ENCODE measurements around the gene TBCCD1. TPM values are rescaled to one million over a fixed set of nuclear protein-coding genes. Genes with fewer than 3 reads are reported as not detected.

Gene TBCCD1
- total RNA-seq (13.3 TPM), polyA plus RNA-seq (ENCODE audit: insufficient read depth, low read depth, low replicate concordance) (6.2 TPM)
- long read RNA-seq, donor 1, partial matches to known transcripts, result 0 of 1 reads
- long read RNA-seq, donor 1, other reads (novel, unspliced or antisense), result 0 of 1 reads
- long read RNA-seq, donor 2, partial matches to known transcripts, result 0 of 3 reads
- long read RNA-seq, donor 2, other reads (novel, unspliced or antisense), result 0 of 3 reads
- long read RNA-seq, donor 3, partial matches to known transcripts, result 0 of 5 reads
- long read RNA-seq, donor 3, other reads (novel, unspliced or antisense), result 0 of 5 reads
- long read RNA-seq, donor 4, partial matches to known transcripts, result 0 of 4 reads
- long read RNA-seq, donor 4, other reads (novel, unspliced or antisense), result 0 of 4 reads
- long read RNA-seq, donor 5, result 0 reads
- long read RNA-seq, donor 6, partial matches to known transcripts, result 0 of 2 reads
- long read RNA-seq, donor 6, other reads (novel, unspliced or antisense), result 0 of 2 reads
- long read RNA-seq, donor 7, transcript TBCCD1-201 (8 exons, 2,441 nt), result major isoform, 18 of 21 reads
- long read RNA-seq, donor 7, partial matches to known transcripts, result 2 of 21 reads
- long read RNA-seq, donor 7, other reads (novel, unspliced or antisense), result 1 of 21 reads
- long read RNA-seq, donor 8, partial matches to known transcripts, result 9 of 11 reads
- long read RNA-seq, donor 8, other reads (novel, unspliced or antisense), result 0 of 11 reads
- long read RNA-seq, donor 9, partial matches to known transcripts, result 10 of 12 reads
- long read RNA-seq, donor 9, other reads (novel, unspliced or antisense), result 0 of 12 reads
- long read RNA-seq, donor 10, partial matches to known transcripts, result 0 of 4 reads
- long read RNA-seq, donor 10, other reads (novel, unspliced or antisense), result 0 of 4 reads

GRCh38 chr3:186567072-186567921 lies at the start of gene TBCCD1:
Gene TBCCD1, minus strand, starts transcription at chr3:186567339. Its CDS starts 3,010 bp downstream, at chr3:186564329.
- Histone ChIP-seq H3K36me3 (ENCODE audit: control insufficient read depth in 2 of 3, insufficient read depth in 3 of 3, low read length in 3 of 3) (no peaks in the 10 kb centered on the region), H3K4me3 (ENCODE audit: low read length in 3 of 3) (peak within 1 kb of the TSS; percentile 79 to 93 (median 86)), H3K9ac (ENCODE audit: low read length in 3 of 3) (peak within 1 kb of the TSS; percentile 78 to 87 (median 84)), H3K9me3 (ENCODE audit: control insufficient read depth in 2 of 3, insufficient read depth in 1 of 3, low read length in 3 of 3) (no peaks in the 10 kb centered on the region), H3K4me1 (ENCODE audit: control insufficient read depth in 2 of 3, insufficient read depth in 2 of 3, low read depth in 1 of 3, low read length in 3 of 3) (peaks cover 0 to 17% (median 0%) of the 10 kb centered on the region in 3 donors), H3K27me3 (ENCODE audit: control insufficient read depth, insufficient read depth, low read length) (no peaks in the 10 kb centered on the region), H3K27ac (ENCODE audit: low read depth in 2 of 2, low read length in 2 of 2) (peak within 1 kb of the TSS; percentile 61 to 85)
- FAIRE-seq (no peak), DNase-seq (peak; percentile 95 to 97 (median 96))
- intact Hi-C loops (cut with DNase I), result no loop called here
- TF ChIP-seq CTCF (IDR thresholded peaks at IDR 0.05; ENCODE audit: borderline replicate concordance, extremely low read depth, insufficient read depth), result no peak

- no peak overlapping the region for H3K27ac ChIP-seq (ENCODE audit: low read depth in 2 of 2, low read length in 2 of 2)
- TF ChIP-seq CTCF (IDR thresholded peaks at IDR 0.05; ENCODE audit: borderline replicate concordance, extremely low read depth, insufficient read depth), result no peak
- H3K4me3 ChIP-seq (ENCODE audit: low read length in 3 of 3), result no peak overlapping the region
- H3K36me3 ChIP-seq (ENCODE audit: control insufficient read depth in 2 of 3, insufficient read depth in 3 of 3, low read length in 3 of 3), result no peaks in the 10 kb centered on the region
- FAIRE-seq (no peak), DNase-seq (no peak)
- no peaks in the 10 kb centered on the region for H3K9me3 ChIP-seq (ENCODE audit: control insufficient read depth in 2 of 3, insufficient read depth in 1 of 3, low read length in 3 of 3)
- intact Hi-C loops (cut with DNase I), result loop anchor here (10.0 kb wide), 1 partner anchor 641 kb away; no protein-coding TSS in a partner anchor
- no peak overlapping the region for H3K9ac ChIP-seq (ENCODE audit: low read length in 3 of 3)
- H3K27me3 ChIP-seq (ENCODE audit: control insufficient read depth, insufficient read depth, low read length), result no peaks in the 10 kb centered on the region
- peaks cover 0 to 5% (median 0%) of the 10 kb centered on the region in 3 donors for H3K4me1 ChIP-seq (ENCODE audit: control insufficient read depth in 2 of 3, insufficient read depth in 2 of 3, low read depth in 1 of 3, low read length in 3 of 3)
Measured at GRCh38 chr3:186616299-186616617, 49.1 kb upstream of the TBCCD1 start.

GRCh38 chr3:186614597-186615483 lies 47.7 kb upstream of the TBCCD1 start:
- intact Hi-C loops (cut with DNase I), result loop anchor here (10.0 kb wide), 1 partner anchor 640 kb away; no protein-coding TSS in a partner anchor
- H3K4me1 ChIP-seq (ENCODE audit: control insufficient read depth in 2 of 3, insufficient read depth in 2 of 3, low read depth in 1 of 3, low read length in 3 of 3), result peaks cover 0 to 5% (median 0%) of the 10 kb centered on the region in 3 donors
- no peak overlapping the region for H3K4me3 ChIP-seq (ENCODE audit: low read length in 3 of 3)
- no peak overlapping the region for H3K9ac ChIP-seq (ENCODE audit: low read length in 3 of 3)
- no peaks in the 10 kb centered on the region for H3K27me3 ChIP-seq (ENCODE audit: control insufficient read depth, insufficient read depth, low read length)
- no peaks in the 10 kb centered on the region for H3K9me3 ChIP-seq (ENCODE audit: control insufficient read depth in 2 of 3, insufficient read depth in 1 of 3, low read length in 3 of 3)
- H3K36me3 ChIP-seq (ENCODE audit: control insufficient read depth in 2 of 3, insufficient read depth in 3 of 3, low read length in 3 of 3), result no peaks in the 10 kb centered on the region
- peak; percentile 98 for TF ChIP-seq CTCF (IDR thresholded peaks at IDR 0.05; ENCODE audit: borderline replicate concordance, extremely low read depth, insufficient read depth)
- FAIRE-seq (peak; percentile 82), DNase-seq (peak in 4 of 5 donors; percentile 86 to 88 (median 88))
- no peak overlapping the region for H3K27ac ChIP-seq (ENCODE audit: low read depth in 2 of 2, low read length in 2 of 2)
